ENCODE measurements around the gene GET4. TPM values are rescaled to one million over a fixed set of nuclear protein-coding genes. Genes with fewer than 3 reads are reported as not detected.

The GET4 gene
- total RNA-seq, 4 donors from 2014 or later = 24.6 to 40.8 (median 30.0) TPM

DNA sequence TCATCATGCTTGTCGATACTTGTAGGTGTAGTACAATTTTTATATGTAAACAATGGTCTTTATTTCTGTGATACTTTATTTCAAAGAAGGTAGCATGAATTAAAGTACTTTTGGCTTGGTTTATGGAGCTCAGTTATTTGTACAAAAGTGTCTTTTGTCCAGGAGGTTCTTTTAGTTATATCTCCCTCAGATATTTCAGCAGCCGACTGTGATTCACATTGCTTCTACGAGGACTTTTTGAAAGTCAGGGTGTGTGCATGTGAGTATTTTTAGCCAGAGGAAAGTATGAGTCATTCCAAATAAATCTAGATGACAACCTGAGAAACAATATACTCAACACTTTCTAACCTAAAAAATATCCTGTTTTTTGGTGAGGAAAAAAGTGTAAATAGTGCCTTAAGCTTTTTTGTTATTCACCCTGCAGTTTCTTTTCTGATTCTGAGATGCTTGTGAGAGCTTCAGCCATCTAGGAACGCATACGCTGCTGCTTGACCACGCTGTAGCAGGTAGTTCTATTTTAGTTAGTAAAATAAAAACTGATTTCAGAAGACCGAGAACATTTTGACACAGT, 44.7 kb upstream of the GET4 start:
- Histone ChIP-seq H3K36me3 (no peaks in the 10 kb centered on the region), H3K27me3 (no peaks in the 10 kb centered on the region), H3K27ac (peak overlapping the region; percentile 91 to 96 (median 94)), H3K4me3 (peak overlapping the region; percentile 27 to 42 (median 35)), H3K9me3 (no peaks in the 10 kb centered on the region), H3K4me1 (peaks cover 78 to 91% of the 10 kb centered on the region in 2 donors)
- ATAC-seq (peak; percentile 83 to 87), DNase-seq (peak in 1 of 2 donors; percentile 63)
- in situ Hi-C loops (cut with MboI; ENCODE audit: low sequenced_read_pairs in 4 of 4) = no loop called here
- intact Hi-C loops (cut with DNase I; ENCODE audit: low total_unique reads) = no loop called here
- TF ChIP-seq, protein P1, sequence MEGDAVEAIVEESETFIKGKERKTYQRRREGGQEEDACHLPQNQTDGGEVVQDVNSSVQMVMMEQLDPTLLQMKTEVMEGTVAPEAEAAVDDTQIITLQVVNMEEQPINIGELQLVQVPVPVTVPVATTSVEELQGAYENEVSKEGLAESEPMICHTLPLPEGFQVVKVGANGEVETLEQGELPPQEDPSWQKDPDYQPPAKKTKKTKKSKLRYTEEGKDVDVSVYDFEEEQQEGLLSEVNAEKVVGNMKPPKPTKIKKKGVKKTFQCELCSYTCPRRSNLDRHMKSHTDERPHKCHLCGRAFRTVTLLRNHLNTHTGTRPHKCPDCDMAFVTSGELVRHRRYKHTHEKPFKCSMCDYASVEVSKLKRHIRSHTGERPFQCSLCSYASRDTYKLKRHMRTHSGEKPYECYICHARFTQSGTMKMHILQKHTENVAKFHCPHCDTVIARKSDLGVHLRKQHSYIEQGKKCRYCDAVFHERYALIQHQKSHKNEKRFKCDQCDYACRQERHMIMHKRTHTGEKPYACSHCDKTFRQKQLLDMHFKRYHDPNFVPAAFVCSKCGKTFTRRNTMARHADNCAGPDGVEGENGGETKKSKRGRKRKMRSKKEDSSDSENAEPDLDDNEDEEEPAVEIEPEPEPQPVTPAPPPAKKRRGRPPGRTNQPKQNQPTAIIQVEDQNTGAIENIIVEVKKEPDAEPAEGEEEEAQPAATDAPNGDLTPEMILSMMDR (IDR thresholded peaks at IDR 0.05 in 4 of 5, conservative IDR thresholded peaks at IDR 0.05 in 1 of 5) = no peak
- TF ChIP-seq POLR2A (IDR thresholded peaks at IDR 0.05) = peak; percentile 60 to 83

DNA sequence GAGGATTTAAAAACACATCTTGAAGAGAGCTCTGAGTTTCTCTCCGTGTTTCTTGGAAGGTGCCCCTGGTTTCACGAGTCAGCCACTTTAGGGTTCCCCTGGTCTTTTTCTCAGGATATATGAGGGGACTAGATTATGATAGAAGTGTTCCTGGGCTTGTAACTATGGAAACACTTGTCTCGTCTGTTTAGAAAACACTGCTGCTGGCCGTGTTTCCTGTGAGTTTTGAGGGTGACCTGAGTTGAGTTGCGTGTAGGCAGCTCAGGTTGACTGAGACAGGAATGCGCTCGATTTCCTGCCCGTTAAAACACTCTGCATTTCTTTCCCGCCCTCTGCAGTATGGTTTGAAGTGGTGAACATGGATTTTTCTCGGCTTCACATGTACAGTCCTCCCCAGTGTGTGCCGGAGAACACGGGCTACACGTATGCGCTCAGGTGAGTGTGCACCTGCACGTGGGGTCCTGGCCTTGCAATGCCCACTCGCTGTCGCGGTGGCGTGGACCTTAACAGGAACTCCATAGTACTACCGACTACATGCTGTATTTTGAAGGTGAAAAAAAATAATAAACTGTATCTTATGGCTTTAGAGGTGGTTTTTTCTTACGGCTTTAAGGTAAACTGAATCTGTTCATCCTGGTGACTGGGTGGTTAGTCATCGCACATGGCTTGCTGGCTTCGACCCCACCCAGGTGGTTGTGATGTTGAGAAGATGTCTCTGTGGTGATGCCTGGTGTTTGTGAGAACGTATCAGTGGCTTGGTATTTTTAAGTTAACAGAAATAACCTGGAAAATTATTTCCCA, 44.0 kb upstream of the GET4 start, which contains the start of gene SUN1:
Gene SUN1 (plus strand): TSS at position 310 of the 801 bp plus-strand sequence. CDS start 49 bp downstream, at position 359.
- ATAC-seq (peak; percentile 19 to 23), DNase-seq (peak in 1 of 2 donors; percentile 68)
- in situ Hi-C loops (cut with MboI; ENCODE audit: low sequenced_read_pairs in 4 of 4) (no loop called here), intact Hi-C loops (cut with DNase I; ENCODE audit: low total_unique reads) (no loop called here)
- peak within 1 kb of the TSS; percentile 91 to 96 (median 94) for H3K27ac ChIP-seq
- H3K4me3 ChIP-seq = peak within 1 kb of the TSS; percentile 27 to 42 (median 35)
- no peaks in the 10 kb centered on the region for H3K36me3 ChIP-seq
- no peaks in the 10 kb centered on the region for H3K27me3 ChIP-seq
- TF ChIP-seq, protein P1 (IDR thresholded peaks at IDR 0.05 in 4 of 5, conservative IDR thresholded peaks at IDR 0.05 in 1 of 5) = peak in 1 of 5 experiments; percentile 8
- no peak for TF ChIP-seq POLR2A (IDR thresholded peaks at IDR 0.05)
- no peaks in the 10 kb centered on the region for H3K9me3 ChIP-seq
- H3K4me1 ChIP-seq = peaks cover 78 to 92% of the 10 kb centered on the region in 2 donors

DNA sequence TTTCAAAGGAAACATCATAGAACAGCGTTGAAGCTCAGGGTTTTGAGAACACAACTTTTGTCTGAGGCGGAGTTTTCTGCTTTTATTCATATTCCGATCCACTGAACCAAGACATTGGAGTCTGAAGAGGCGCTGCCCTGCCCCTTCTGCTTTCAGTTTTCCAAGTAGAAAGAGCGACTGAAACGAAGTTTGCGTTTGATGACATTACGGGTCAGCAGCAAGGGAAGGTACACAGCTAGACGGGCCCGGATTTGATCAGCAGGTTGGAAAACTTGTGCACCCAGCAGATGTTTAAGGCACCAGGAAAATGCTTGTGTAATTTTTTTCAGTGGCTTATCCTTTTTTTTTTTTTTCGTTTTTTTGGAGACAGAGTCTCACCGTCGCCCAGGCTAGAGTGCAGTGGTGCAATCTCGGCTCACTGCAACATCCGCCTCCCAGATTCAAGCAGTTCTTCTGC, 43.4 kb upstream of the GET4 start:
- no peak for ATAC-seq
- Histone ChIP-seq H3K9me3 (no peaks in the 10 kb centered on the region), H3K4me3 (peak overlapping the region in 1 of 4 donors; percentile 40), H3K36me3 (no peaks in the 10 kb centered on the region), H3K27ac (peak overlapping the region; percentile 91 to 96 (median 94)), H3K4me1 (peaks cover 82 to 92% of the 10 kb centered on the region in 2 donors), H3K27me3 (no peaks in the 10 kb centered on the region)
- intact Hi-C loops (cut with DNase I; ENCODE audit: low total_unique reads) = no loop called here
- DNase-seq = no peak
- TF ChIP-seq POLR2A (IDR thresholded peaks at IDR 0.05) = no peak
- TF ChIP-seq, protein P1 (IDR thresholded peaks at IDR 0.05 in 4 of 5, conservative IDR thresholded peaks at IDR 0.05 in 1 of 5) = no peak
- in situ Hi-C loops (cut with MboI; ENCODE audit: low sequenced_read_pairs in 4 of 4) = no loop called here

DNA sequence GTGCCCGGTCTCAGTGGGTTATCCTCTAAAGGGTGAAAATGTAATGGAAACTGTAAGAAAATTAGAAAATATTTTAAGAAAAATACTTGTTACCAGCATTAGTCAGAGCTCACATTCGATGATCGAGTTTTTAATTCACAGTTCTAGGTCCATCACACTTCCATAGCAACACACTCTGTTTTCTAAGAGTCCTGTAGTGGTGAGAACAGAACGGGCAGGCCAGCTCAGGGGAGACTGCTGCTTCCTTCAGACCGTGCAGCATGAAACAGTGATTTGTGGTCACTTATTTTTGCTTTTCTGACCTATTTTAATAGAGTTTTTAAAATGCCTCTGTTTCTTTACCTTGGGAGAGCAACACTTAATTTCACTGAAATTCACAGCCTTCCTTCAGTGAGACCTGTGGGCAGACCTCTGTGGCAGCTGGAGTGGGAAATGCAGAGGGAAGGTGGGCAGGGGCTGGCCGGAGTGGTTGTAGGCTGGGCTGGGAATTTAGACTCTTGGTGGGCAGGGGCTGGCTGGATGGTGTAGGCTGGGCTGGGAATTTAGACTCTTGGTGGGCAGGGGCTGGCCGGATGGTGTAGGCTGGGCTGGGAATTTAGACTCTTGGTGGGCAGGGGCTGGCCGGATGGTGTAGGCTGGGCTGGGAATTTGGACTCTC, 42.6 kb upstream of the GET4 start:
- peaks cover 82 to 89% of the 10 kb centered on the region in 2 donors for H3K4me1 ChIP-seq
- in situ Hi-C loops (cut with MboI; ENCODE audit: low sequenced_read_pairs in 4 of 4) = no loop called here
- peaks cover 0 to 1% of the 10 kb centered on the region in 2 donors for H3K36me3 ChIP-seq
- ATAC-seq (no peak), DNase-seq (no peak)
- TF ChIP-seq, protein P1 (IDR thresholded peaks at IDR 0.05 in 4 of 5, conservative IDR thresholded peaks at IDR 0.05 in 1 of 5) = no peak
- H3K27me3 ChIP-seq = no peaks in the 10 kb centered on the region
- intact Hi-C loops (cut with DNase I; ENCODE audit: low total_unique reads) = no loop called here
- H3K9me3 ChIP-seq = no peaks in the 10 kb centered on the region
- peak overlapping the region; percentile 91 to 96 (median 94) for H3K27ac ChIP-seq
- H3K4me3 ChIP-seq = no peak overlapping the region
